ENCODE results near the gene SCGB3A2. TPM values are rescaled to one million over a fixed set of nuclear protein-coding genes. Genes with fewer than 3 reads are reported as not detected.

Gene SCGB3A2
- total and polyA plus RNA-seq, 12 donors = 0.69 to 0.79 (median 0.71) TPM; not detected in 9

GRCh38 chr5:147856801-147857200 is 21.7 kb upstream of the SCGB3A2 start:
- H3K27ac ChIP-seq = no peak overlapping the region
- intact Hi-C loops (cut with DNase I) = no loop called here
- H3K27me3 ChIP-seq = peaks cover 5% of the 10 kb centered on the region
- DNase-seq = no peak
- H3K4me3 ChIP-seq = no peak overlapping the region
- no peaks in the 10 kb centered on the region for H3K36me3 ChIP-seq (replicated peaks in 1 of 2)
- H3K4me1 ChIP-seq (replicated peaks in 1 of 2) = no peaks in the 10 kb centered on the region
- H3K9me3 ChIP-seq (replicated peaks in 1 of 3) = no peaks in the 10 kb centered on the region
- TF ChIP-seq POLR2A (IDR thresholded peaks at IDR 0.05) = no peak
- TF ChIP-seq, protein P1, sequence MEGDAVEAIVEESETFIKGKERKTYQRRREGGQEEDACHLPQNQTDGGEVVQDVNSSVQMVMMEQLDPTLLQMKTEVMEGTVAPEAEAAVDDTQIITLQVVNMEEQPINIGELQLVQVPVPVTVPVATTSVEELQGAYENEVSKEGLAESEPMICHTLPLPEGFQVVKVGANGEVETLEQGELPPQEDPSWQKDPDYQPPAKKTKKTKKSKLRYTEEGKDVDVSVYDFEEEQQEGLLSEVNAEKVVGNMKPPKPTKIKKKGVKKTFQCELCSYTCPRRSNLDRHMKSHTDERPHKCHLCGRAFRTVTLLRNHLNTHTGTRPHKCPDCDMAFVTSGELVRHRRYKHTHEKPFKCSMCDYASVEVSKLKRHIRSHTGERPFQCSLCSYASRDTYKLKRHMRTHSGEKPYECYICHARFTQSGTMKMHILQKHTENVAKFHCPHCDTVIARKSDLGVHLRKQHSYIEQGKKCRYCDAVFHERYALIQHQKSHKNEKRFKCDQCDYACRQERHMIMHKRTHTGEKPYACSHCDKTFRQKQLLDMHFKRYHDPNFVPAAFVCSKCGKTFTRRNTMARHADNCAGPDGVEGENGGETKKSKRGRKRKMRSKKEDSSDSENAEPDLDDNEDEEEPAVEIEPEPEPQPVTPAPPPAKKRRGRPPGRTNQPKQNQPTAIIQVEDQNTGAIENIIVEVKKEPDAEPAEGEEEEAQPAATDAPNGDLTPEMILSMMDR (IDR thresholded peaks at IDR 0.05) = no peak

DNA sequence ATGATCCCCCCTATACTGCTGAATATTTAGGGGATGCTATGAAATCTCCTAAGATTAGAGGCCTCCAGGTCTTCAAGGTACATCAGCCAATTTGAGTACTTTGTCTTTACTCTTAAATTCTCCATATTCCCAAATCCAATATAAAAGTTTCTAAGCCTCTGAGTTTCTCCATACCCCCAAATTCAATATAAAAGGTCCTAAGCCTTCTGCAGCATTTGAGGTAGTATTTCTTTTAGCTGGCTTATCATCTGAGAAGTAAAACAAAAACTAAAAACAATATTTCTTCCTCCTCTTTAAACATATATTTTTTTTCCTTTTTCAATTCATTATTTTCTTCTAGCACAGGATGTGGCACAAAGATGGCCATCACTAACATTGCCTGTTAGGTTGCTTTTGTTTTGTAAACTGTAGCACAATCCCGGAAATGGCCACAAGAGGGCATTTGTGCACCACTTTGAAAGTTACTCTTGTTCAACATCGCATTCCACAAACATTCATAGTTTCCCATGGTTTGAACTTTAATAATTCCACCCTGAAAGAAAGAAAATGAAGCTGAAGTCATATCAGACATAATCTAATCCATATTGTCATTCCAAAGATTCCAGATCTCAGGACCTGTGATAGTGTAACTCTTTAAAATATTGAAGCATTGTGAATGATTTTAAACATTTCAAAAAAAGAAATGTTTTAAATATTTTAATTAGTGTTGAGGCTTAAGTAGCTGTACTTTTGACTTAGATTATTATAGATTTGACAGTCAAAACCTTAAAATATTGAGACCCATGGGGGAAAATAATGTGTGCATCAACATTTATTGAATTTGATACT is 21.0 kb upstream of the SCGB3A2 start:
- 1 to 3% (median 1%) methylated on average over 2 of the region's 2 CpGs for WGBS, 4 donors
- Histone ChIP-seq H3K27ac (no peak overlapping the region), H3K27me3 (peaks cover 5% of the 10 kb centered on the region), H3K36me3 (replicated peaks in 1 of 2) (no peaks in the 10 kb centered on the region), H3K9me3 (replicated peaks in 1 of 3) (no peaks in the 10 kb centered on the region), H3K4me3 (no peak overlapping the region), H3K4me1 (replicated peaks in 1 of 2) (no peaks in the 10 kb centered on the region)
- TF ChIP-seq POLR2A (IDR thresholded peaks at IDR 0.05) = no peak
- TF ChIP-seq, protein P1 (IDR thresholded peaks at IDR 0.05) = peak; percentile 62 to 84 (median 70)
- peak; percentile 47 to 80 (median 66) for DNase-seq
- intact Hi-C loops (cut with DNase I) = no loop called here

DNA sequence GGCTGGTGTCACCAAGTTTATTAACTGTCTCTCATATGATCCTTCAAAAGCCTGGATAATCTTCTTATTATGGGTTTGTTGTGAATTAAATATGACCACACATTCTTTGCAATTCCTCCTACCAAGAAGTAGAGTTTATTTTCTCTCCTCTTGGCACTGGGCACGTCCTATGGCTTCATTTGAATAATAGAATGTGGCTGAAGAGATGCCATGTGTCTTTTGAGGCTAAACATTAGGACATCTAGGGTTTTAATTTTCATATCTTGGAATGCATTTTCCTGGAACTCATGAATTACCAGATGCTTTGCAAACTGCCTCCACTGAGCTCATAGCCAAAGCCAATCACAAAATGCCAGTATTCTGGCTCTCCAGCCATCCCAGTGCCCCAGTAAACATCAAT is 19.9 kb upstream of the SCGB3A2 start:
- Histone ChIP-seq H3K9me3 (replicated peaks in 1 of 3) (no peaks in the 10 kb centered on the region), H3K4me1 (replicated peaks in 1 of 2) (no peaks in the 10 kb centered on the region), H3K27me3 (peaks cover under 1% of the 10 kb centered on the region), H3K36me3 (replicated peaks in 1 of 2) (no peaks in the 10 kb centered on the region), H3K4me3 (no peak overlapping the region), H3K27ac (no peak overlapping the region)
- WGBS, 4 donors = 50 to 64% (median 62%) methylated on average over 1 of the region's 1 CpG
- no peak for DNase-seq
- TF ChIP-seq, protein P1 (IDR thresholded peaks at IDR 0.05) = no peak
- no peak for TF ChIP-seq POLR2A (IDR thresholded peaks at IDR 0.05)
- intact Hi-C loops (cut with DNase I) = no loop called here

GRCh38 chr5:147859962-147860640 is 18.4 kb upstream of the SCGB3A2 start:
- TF ChIP-seq, protein P1 (IDR thresholded peaks at IDR 0.05) = no peak
- TF ChIP-seq POLR2A (IDR thresholded peaks at IDR 0.05) = no peak
- DNase-seq = no peak
- Histone ChIP-seq H3K4me3 (no peak overlapping the region), H3K27ac (no peak overlapping the region), H3K36me3 (replicated peaks in 1 of 2) (no peaks in the 10 kb centered on the region), H3K9me3 (replicated peaks in 1 of 3) (no peaks in the 10 kb centered on the region), H3K27me3 (no peaks in the 10 kb centered on the region), H3K4me1 (replicated peaks in 1 of 2) (no peaks in the 10 kb centered on the region)
- intact Hi-C loops (cut with DNase I) = no loop called here
- 88 to 96% (median 94%) methylated on average over 3 of the region's 3 CpGs for WGBS, 4 donors

Data from adrenal gland (tissue), 12 donors.